Stimulated activated CD4-positive, alpha-beta T cell treated with anti-CD3 and anti-CD28 coated beads, Interleukin-12 subunit alpha, Interleukin-12 subunit beta, amount 100 ng/mL, for 24 hours (primary cell): Measurements from ENCODE around the gene DLL4.

Experiments
- DNase-seq, 2 experiments: peaks; one replicate each; pipeline ENCODE4 v3.0.0-alpha.2; 2020; ENCODE audit warnings: low read depth in 2 of 2

DLL4 gene

GRCh38 chr15:40926659-40927494 lies 2.3 kb upstream of the DLL4 start:
- DNase-seq: no peak

GRCh38 chr15:40927495-40927872 lies 1.7 kb upstream of the DLL4 start:
- no peak for DNase-seq

- DNase-seq: no peak
Observed at GRCh38 chr15:40927873-40928806, 1.0 kb upstream of the DLL4 start.

- DNase-seq: no peak
Observed at GRCh38 chr15:40929660-40930429, 705 bp downstream of the DLL4 start.

- peak in 1 of 2 experiments; percentile 45 for DNase-seq
Observed at GRCh38 chr15:40930430-40931299, 1.5 kb downstream of the DLL4 start.

- DNase-seq: no peak
Observed at GRCh38 chr15:40931300-40932142, 2.4 kb downstream of the DLL4 start.

- DNase-seq: no peak
Observed at GRCh38 chr15:40932156-40932555, 3.0 kb downstream of the DLL4 start.

- DNase-seq: no peak
Observed at GRCh38 chr15:40932649-40933516, 3.7 kb downstream of the DLL4 start.

- DNase-seq: no peak
Observed at GRCh38 chr15:40933517-40933902, 4.4 kb downstream of the DLL4 start.

GRCh38 chr15:40934457-40934856 lies 5.3 kb downstream of the DLL4 start:
- DNase-seq: no peak

- DNase-seq: no peak
Observed at GRCh38 chr15:40936234-40936708, 7.1 kb downstream of the DLL4 start.

GRCh38 chr15:40936709-40937666 lies 7.8 kb downstream of the DLL4 start:
- no peak for DNase-seq

- DNase-seq: no peak
Observed at GRCh38 chr15:40937762-40938535, 8.8 kb downstream of the DLL4 start.

- DNase-seq: no peak
Observed at GRCh38 chr15:40938536-40938870, 9.4 kb downstream of the DLL4 start.

GRCh38 chr15:40940296-40940801 lies 11.2 kb downstream of the DLL4 start:
- DNase-seq: no peak

GRCh38 chr15:40941068-40941527 lies 12.0 kb downstream of the DLL4 start:
- no peak for DNase-seq
